SHP77 (cell line): ENCODE measurements around the gene GNG13.
"Not testable (repeated sequence)": the region's sequence is repeated elsewhere in the genome, so short reads cannot be mapped to it uniquely, and the experiment has no call there.

Source experiments
- DNase-seq, 2 experiments: peaks; one replicate each; lab custom pipeline; 2025; lab: John Stamatoyannopoulos, UW

The GNG13 gene

GRCh38 chr16:778447-778846 is 22.1 kb downstream of the GNG13 start:
- no peak for DNase-seq

GRCh38 chr16:777826-778225 is 22.7 kb downstream of the GNG13 start:
- no peak for DNase-seq

DNA sequence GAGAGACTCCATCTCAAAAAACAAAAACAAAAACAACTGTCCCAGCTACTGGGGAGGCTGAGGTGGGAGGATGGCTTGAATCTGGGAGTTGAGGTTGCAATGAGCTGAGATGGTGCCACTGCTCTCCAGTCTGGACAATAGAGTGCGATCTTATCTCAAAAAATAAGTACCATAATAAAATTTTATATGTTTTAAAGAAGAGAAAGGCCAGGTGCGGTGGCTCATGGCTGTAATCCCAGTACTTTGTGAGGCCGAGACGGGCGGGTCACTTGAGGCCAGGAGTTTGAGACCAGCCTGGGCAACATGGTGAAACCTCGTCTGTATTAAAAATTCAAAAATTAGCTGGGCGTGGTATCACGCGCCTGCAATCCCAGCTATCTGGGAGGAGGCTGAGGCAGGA is 23.7 kb downstream of the GNG13 start:
- DNase-seq, result no peak

DNA sequence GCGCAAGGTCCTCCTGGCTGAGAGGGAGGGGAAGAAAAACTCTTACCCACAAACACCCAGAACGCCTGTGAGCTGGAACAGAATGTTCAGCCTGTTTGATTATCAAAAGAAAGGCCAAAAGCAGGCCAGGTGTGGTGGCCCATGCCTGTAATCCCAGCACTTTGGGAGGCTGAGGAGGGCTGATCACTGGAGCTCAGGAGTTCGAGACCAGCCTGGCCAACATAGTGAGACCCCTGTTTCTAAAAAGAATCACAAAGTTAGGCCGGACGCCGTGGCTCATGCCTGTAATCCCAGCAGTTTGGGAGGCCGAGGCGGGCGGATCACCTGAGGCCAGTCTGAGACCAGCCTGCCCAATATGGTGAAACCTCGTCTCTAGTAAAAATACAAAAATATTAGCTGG is 24.2 kb downstream of the GNG13 start:
- not testable (repeated sequence) for DNase-seq

DNA sequence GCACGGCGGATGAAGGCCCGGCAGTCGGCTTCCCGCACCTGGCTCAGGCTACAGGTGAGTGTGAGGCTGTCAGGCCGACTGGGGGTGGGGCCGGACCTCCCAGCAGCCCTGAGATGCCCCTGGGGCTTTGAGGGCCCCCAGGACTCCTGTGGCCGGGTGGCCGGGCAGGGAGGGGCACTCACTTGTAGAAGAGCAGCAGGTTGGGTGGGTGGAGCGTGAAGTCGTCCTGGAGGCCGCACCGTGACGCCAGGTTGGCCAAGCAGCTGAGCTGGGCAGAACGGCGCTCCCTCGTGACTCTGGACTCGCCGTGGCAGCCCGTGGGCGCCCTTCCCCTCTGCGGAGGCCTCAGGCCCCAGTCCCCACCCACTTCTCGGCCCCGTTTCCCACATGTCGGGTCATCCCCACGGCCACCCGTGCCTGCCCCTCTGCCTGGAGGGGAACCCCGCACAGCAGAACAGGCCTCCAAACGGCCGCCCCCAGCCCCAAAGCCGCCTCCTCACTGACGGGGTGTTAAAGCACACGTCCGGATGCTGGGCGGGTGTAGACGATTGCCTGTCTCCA is 25.2 kb downstream of the GNG13 start:
- DNase-seq, result no peak

DNA sequence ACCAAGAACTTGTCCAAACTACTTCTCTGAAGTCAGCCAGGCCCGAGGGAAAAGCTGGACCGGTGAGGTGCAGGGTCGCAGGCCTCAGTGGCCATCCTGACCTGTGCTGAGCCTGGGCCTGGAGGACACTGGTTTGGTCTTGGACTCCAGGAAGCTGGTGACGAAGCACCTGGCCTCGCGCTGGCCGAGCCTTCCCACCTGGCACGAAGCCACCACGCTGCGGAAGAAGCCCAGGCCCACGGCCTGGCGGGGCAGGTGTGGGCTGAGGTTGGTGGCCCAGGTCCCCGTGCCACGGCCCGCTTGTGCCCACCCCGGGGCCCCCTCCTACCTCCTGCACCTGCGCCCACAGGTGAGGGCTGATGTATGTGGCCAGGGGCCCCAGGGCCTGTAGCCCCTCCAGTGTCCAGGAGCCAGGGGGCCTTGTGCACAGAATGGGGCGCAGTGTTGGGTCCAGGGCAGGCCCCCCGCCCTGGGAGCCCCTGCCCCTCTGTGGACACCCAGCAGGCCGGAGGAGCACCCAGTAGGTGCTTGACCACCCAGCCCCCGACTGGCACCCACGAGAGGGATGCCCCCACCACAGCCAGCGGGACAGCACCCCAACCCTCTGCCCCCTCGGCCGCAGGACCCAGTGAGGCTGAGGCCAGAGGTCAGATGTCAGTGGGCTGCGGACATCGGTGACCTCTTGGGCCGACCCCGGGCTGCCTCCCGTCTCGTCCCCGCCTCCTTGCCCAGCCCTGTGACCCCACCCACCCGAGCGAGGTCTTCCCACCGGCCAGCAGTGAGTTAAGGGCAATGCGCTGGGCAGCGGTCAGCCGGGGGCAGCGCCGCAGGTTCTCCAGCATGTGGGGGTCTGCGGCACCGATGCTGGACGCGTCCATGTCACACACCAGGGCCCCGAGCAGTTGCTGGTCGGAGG is 26.2 kb downstream of the GNG13 start:
- DNase-seq, result no peak

- DNase-seq, result no peak
Observed at GRCh38 chr16:772959-773358, 27.6 kb downstream of the GNG13 start.

- DNase-seq, result no peak
Observed at GRCh38 chr16:770411-770810, 30.1 kb downstream of the GNG13 start.

GRCh38 chr16:769934-770333 is 30.6 kb downstream of the GNG13 start:
- DNase-seq, result no peak

DNA sequence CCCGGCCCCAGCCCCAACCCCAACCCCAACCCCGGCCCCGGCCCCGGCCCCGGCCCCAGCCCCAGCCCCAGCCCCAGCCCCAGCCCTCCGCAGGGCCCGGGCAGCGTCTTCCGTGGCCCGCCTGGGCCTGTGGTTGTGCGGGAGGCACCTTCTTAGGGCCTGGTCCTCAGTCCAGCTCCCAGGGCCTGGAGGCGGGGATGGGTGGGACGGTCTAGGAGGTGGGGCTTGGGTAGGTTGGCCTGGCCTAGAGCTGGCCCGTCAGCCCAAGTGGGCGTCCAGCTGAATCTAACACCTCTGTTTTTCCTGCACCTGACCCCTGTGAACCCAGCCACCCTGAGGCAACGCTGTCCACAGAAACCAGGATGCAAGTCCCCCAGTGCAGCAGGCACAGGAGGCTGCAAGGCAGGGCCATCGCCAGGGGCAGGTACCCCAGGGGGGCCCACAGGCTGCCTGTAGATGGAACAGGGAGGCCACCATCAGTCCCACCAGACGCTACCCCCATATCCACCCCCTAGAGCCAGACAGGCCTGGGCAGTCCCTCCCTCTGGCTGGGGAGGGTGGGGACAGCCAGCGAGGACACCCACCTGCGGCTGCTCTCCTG is 31.2 kb downstream of the GNG13 start:
- DNase-seq, result no peak

GRCh38 chr16:768428-768827 is 32.1 kb downstream of the GNG13 start:
- DNase-seq, result no peak

- no peak for DNase-seq
Observed at GRCh38 chr16:767743-768235, 32.7 kb downstream of the GNG13 start.

- no peak for DNase-seq
Observed at GRCh38 chr16:766820-767640, 33.5 kb downstream of the GNG13 start.

DNA sequence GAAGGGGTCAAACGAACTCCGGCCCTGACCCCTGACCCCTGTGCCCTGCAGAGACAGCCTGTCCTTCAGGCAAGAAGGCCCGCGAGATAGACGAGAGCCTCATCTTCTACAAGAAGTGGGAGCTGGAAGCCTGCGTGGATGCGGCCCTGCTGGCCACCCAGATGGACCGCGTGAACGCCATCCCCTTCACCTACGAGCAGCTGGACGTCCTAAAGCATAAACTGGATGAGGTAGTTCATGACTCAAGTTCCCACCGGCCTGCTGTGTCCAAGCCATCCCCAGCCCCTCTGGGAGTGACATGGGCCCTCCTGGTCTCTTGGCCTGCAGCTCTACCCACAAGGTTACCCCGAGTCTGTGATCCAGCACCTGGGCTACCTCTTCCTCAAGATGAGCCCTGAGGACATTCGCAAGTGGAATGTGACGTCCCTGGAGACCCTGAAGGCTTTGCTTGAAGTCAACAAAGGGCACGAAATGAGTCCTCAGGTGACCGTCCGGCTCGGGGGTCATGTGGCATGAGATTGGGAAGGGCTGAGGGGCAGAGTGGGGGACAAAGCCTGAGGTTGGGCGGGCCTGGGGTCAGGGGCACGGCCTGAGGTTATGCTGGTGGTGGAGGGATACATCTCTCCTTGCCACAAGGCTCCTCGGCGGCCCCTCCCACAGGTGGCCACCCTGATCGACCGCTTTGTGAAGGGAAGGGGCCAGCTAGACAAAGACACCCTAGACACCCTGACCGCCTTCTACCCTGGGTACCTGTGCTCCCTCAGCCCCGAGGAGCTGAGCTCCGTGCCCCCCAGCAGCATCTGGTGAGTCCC is 34.3 kb downstream of the GNG13 start:
- no peak for DNase-seq

GRCh38 chr16:765488-765865 is 35.1 kb downstream of the GNG13 start:
- no peak for DNase-seq

DNA sequence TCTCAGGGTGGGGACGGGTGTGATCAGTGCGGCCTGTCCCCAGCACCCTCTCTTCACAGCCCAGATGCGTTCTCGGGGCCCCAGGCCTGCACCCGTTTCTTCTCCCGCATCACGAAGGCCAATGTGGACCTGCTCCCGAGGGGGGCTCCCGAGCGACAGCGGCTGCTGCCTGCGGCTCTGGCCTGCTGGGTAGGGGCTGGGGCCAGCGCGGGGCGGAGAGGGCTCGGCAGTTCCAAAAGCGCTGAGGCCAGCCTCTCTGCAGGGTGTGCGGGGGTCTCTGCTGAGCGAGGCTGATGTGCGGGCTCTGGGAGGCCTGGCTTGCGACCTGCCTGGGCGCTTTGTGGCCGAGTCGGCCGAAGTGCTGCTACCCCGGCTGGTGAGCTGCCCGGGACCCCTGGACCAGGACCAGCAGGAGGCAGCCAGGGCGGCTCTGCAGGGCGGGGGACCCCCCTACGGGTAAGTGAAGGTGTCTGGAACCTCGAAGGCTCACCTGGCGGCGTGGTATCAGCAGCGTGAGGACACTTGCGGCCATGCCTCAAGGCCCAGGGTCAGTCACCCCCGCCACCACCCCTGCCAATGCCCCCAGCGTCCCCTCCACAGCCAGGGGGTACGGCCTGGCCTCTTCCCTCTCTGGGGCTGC is 35.6 kb downstream of the GNG13 start:
- DNase-seq, result no peak

DNA sequence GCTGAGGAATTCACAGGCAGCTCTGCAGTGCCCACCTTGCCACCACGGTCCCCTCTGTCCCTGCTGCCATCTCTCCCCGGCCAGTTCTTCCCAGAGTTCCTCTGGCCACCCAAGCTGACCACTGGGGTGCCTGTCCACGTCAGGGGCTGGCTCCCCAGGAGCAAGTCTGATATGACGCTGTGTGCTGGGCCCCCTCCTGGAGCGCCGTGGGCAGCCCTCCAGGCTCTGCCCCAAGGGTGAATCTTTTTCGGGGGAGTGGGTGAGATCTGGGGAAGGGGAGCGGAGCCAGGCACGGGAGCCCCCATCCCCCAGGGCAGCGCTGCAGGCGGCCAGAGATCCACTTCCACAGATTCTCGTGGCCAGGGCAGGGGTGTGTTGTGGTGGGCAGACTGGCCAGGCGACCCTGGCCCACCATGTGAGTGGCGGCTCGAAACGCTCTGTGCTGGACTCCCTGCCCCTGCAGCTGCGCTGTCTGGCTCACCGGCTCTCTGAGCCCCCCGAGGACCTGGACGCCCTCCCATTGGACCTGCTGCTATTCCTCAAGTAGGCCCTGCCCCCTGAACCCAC is 36.3 kb downstream of the GNG13 start:
- DNase-seq, result no peak

- no peak for DNase-seq
Observed at GRCh38 chr16:763369-764183, 37.0 kb downstream of the GNG13 start.

DNA sequence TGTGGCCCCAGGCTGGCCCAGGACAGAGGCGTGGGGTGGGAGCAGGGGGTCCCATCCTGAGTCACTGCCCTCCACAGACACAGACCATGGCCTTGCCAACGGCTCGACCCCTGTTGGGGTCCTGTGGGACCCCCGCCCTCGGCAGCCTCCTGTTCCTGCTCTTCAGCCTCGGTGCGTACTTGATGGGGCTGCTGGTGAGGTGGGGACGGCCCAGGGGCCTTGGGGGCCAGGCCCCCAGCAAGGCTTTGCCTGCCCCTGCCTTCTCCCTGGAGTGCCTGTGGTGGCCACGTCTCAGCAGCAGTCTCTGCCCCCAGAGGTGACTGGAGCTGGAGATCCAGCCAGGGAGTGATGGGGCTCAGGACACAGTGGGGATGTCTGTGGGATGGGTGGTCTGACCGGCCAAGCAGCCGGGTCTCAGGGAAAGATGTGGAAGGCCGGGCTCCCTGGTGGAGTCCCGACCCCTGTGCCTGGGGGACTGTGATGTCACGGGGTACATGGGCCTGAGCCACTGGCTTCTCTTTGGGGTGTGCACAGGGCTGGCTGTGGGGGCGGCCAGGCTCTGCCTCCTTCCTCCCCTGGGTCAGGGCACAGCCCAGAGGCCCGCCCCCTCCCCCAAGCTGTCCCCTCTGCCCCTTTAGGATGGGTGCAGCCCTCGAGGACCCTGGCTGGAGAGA is 37.8 kb downstream of the GNG13 start:
- DNase-seq, result no peak
